WTC11 (cell line): ENCODE measurements around the gene HELZ. TPM values are rescaled to one million over a fixed set of nuclear protein-coding genes. Genes with fewer than 3 reads are reported as not detected.
"Not testable (repeated sequence)": the region's sequence is repeated elsewhere in the genome, so short reads cannot be mapped to it uniquely, and the experiment has no call there.

Experiments
- ATAC-seq: fragments of 200-7000 bp; cut with Tn5 transposase; 2 replicates; pipeline ENCODE4 v1.10.0; 2021; ENCODE audit warnings: mild to moderate bottlenecking, moderate library complexity
- CTCF ChIA-PET: fragments of 300-600 bp; sonication (Branson Sonifier 250); formaldehyde crosslinking; loops from one replicate; lab custom pipeline; 2021; ENCODE audit warnings: antibody characterized with exemption; lab: Charles Lee
- POLR2A ChIA-PET: fragments of 350-600 bp; sonication (Branson Sonifier 250); formaldehyde crosslinking; loops from one replicate; lab custom pipeline; 2021; ENCODE audit warnings: antibody characterized with exemption; lab: Charles Lee
- DNase-seq: peaks from one replicate; pipeline ENCODE4 v3.0.0; 2021; ENCODE audit warnings: low spot score
- H3K27ac Mint-ChIP-seq: 2 replicates; pipeline ENCODE4 v1.8.0; 2021; ENCODE audit warnings: mixed read lengths
- H3K27me3 Mint-ChIP-seq: 2 replicates; pipeline ENCODE4 v1.8.0; 2021; ENCODE audit warnings: low read depth, mild to moderate bottlenecking, moderate library complexity, mixed read lengths
- H3K36me3 Mint-ChIP-seq: 2 replicates; pipeline ENCODE4 v1.8.0; 2021; ENCODE audit warnings: mixed read lengths
- H3K4me1 Mint-ChIP-seq: 2 replicates; pipeline ENCODE4 v1.8.0; 2022; ENCODE audit warnings: mixed read lengths
- H3K4me3 Mint-ChIP-seq: 2 replicates; pipeline ENCODE4 v1.8.0; 2021; ENCODE audit warnings: mild to moderate bottlenecking, moderate library complexity, mixed read lengths
- H3K9me3 Mint-ChIP-seq: 2 replicates; pipeline ENCODE4 v1.8.0; 2021; ENCODE audit warnings: mixed read lengths
- AFF4 ChIP-seq: sonication (generic); formaldehyde crosslinking; IDR thresholded peaks from 2 replicates; pipeline ENCODE4 v1.8.1; 2023; ENCODE audit warnings: mild to moderate bottlenecking, missing genetic modification reagents, borderline replicate concordance
- CREM ChIP-seq: sonication (generic); formaldehyde crosslinking; IDR thresholded peaks from 2 replicates; pipeline ENCODE4 v1.8.1; 2022; ENCODE audit warnings: mild to moderate bottlenecking, missing genetic modification reagents, moderate library complexity
- ESRRA ChIP-seq: sonication (generic); formaldehyde crosslinking; IDR thresholded peaks from 2 replicates; pipeline ENCODE4 v1.8.1; 2022; ENCODE audit warnings: mild to moderate bottlenecking, missing genetic modification reagents, borderline replicate concordance
- FOXJ3 ChIP-seq: sonication (generic); formaldehyde crosslinking; IDR thresholded peaks from 2 replicates; pipeline ENCODE4 v1.9.0; 2021; ENCODE audit warnings: missing genetic modification reagents, mild to moderate bottlenecking, borderline replicate concordance
- HMGA2 ChIP-seq: fragments of 250-450 bp; sonication (Bioruptor Pico); IDR thresholded peaks from 2 replicates; pipeline ENCODE4 v1.4.0; 2021; ENCODE audit warnings: mild to moderate bottlenecking, moderate library complexity
- NFATC4 ChIP-seq: fragments of 250-450 bp; sonication (Bioruptor Pico); IDR thresholded peaks from 2 replicates; pipeline ENCODE4 v1.9.0; 2021; ENCODE audit warnings: mild to moderate bottlenecking
- NR3C1 ChIP-seq: sonication (generic); formaldehyde crosslinking; conservative IDR thresholded peaks from 2 replicates; pipeline ENCODE4 v1.8.1; 2023; ENCODE audit warnings: low read depth, mild to moderate bottlenecking, missing genetic modification reagents
- ZNF263 ChIP-seq: sonication (generic); formaldehyde crosslinking; IDR thresholded peaks from 2 replicates; pipeline ENCODE4 v1.8.1; 2022; ENCODE audit warnings: low read depth, mild to moderate bottlenecking, moderate library complexity, missing genetic modification reagents
- ZNF416 ChIP-seq: fragments of 250-450 bp; sonication (Bioruptor Pico); IDR thresholded peaks from 2 replicates; pipeline ENCODE4 v1.9.0; 2021; ENCODE audit warnings: mild to moderate bottlenecking, inconsistent platforms
- ZNF671 ChIP-seq: fragments of 250-450 bp; sonication (Bioruptor Pico); IDR thresholded peaks from 2 replicates; pipeline ENCODE4 v1.8.0; 2021; ENCODE audit warnings: mild to moderate bottlenecking
- total RNA-seq: library from RNA; stranded (reverse); gene quantifications from 3 replicates; pipeline ENCODE4 v1.2.3, GENCODE V29; 2021
- TF ChIP-seq, protein P1 (sequence below): sonication (generic); formaldehyde crosslinking; IDR thresholded peaks from 2 replicates; pipeline ENCODE4 v1.8.1; 2023; ENCODE audit warnings: mild to moderate bottlenecking, missing genetic modification reagents
- TF ChIP-seq, protein P2 (sequence below): fragments of 200-600 bp; IDR thresholded peaks from 2 replicates; pipeline ENCODE4 v1.8.0; 2022; ENCODE audit warnings: antibody characterized with exemption
- TF ChIP-seq, protein P3 (sequence below): sonication (generic); formaldehyde crosslinking; IDR thresholded peaks from 2 replicates; pipeline ENCODE4 v1.8.1; 2023; ENCODE audit warnings: mild to moderate bottlenecking, moderate library complexity, missing genetic modification reagents

HELZ gene
- total RNA-seq, 1 experiment from 2014 or later: 49.1 TPM

GRCh38 chr17:67289181-67289876, 44.3 kb upstream of the HELZ start:
- Mint-ChIP-seq H3K4me3 (no peak overlapping the region), H3K36me3 (no peaks in the 10 kb centered on the region), H3K27ac (no peak overlapping the region; the same call in 1 of the 2 replicates), H3K27me3 (no peaks in the 10 kb centered on the region; the same call in 1 of the 2 replicates), H3K9me3 (no peaks in the 10 kb centered on the region), H3K4me1 (peaks cover 13% of the 10 kb centered on the region)
- POLR2A ChIA-PET: interaction anchor here (0.6 kb wide), 1 partner anchor 274 kb away, joined by 3 read pairs; no protein-coding TSS in a partner anchor
- DNase-seq (no peak), ATAC-seq (no peak)
- CTCF ChIA-PET: interaction anchor here (0.7 to 2.0 kb wide), 5 partner anchors 9 to 273 kb away, joined by 3 to 8 read pairs (median 4); no protein-coding TSS in a partner anchor
- TF ChIP-seq NR3C1 (CRISPR knock-in tag): no peak
- TF ChIP-seq, protein P1, sequence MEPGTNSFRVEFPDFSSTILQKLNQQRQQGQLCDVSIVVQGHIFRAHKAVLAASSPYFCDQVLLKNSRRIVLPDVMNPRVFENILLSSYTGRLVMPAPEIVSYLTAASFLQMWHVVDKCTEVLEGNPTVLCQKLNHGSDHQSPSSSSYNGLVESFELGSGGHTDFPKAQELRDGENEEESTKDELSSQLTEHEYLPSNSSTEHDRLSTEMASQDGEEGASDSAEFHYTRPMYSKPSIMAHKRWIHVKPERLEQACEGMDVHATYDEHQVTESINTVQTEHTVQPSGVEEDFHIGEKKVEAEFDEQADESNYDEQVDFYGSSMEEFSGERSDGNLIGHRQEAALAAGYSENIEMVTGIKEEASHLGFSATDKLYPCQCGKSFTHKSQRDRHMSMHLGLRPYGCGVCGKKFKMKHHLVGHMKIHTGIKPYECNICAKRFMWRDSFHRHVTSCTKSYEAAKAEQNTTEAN (CRISPR knock-in tag): no peak

DNA sequence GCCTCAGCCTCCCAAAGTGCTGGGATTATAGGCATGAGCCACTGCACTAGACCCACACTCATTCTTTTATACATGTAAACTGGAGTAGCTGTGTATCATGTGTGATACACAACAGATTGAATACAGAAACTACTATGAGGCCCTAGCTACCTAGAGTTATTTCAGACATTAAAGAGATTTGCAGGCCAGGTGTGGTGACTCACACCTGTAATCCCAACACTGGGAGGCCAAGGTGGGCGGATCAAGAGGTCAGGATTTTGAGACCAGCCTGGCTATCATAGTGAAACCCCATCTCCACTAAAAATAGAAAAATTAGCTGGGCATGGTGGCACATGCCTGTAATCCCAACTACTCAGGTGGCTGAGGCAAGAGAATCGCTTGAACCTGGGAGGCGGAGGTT, 41.8 kb upstream of the HELZ start:
- H3K9me3 Mint-ChIP-seq, H3K27ac Mint-ChIP-seq, ATAC-seq, DNase-seq, H3K4me3 Mint-ChIP-seq, POLR2A ChIA-PET, H3K27me3 Mint-ChIP-seq, H3K36me3 Mint-ChIP-seq: not testable (repeated sequence)
- CTCF ChIA-PET: interaction anchor here (0.7 to 1.3 kb wide), 2 partner anchors 14 to 49 kb away, joined by 4 to 5 read pairs; no protein-coding TSS in a partner anchor
- H3K4me1 Mint-ChIP-seq: peaks cover 14% of the 10 kb centered on the region

GRCh38 chr17:67285360-67285759, 40.4 kb upstream of the HELZ start:
- CTCF ChIA-PET: interaction anchor here (0.8 kb wide), 1 partner anchor 12 kb away, joined by 3 read pairs; no protein-coding TSS in a partner anchor
- H3K27ac Mint-ChIP-seq: 0 out of 2 replicates have a peak overlapping the region, but pooled peaks have one; percentile 18
- no peak for ATAC-seq

More at GRCh38 chr17:67285360-67285759, 40.4 kb upstream of the HELZ start:
- DNase-seq: no peak
- Mint-ChIP-seq H3K4me1 (peaks cover 23% of the 10 kb centered on the region), H3K9me3 (no peaks in the 10 kb centered on the region), H3K4me3 (no peak overlapping the region), H3K36me3 (no peaks in the 10 kb centered on the region), H3K27me3 (no peaks in the 10 kb centered on the region)
- POLR2A ChIA-PET: no interaction called here
- TF ChIP-seq, protein P2, sequence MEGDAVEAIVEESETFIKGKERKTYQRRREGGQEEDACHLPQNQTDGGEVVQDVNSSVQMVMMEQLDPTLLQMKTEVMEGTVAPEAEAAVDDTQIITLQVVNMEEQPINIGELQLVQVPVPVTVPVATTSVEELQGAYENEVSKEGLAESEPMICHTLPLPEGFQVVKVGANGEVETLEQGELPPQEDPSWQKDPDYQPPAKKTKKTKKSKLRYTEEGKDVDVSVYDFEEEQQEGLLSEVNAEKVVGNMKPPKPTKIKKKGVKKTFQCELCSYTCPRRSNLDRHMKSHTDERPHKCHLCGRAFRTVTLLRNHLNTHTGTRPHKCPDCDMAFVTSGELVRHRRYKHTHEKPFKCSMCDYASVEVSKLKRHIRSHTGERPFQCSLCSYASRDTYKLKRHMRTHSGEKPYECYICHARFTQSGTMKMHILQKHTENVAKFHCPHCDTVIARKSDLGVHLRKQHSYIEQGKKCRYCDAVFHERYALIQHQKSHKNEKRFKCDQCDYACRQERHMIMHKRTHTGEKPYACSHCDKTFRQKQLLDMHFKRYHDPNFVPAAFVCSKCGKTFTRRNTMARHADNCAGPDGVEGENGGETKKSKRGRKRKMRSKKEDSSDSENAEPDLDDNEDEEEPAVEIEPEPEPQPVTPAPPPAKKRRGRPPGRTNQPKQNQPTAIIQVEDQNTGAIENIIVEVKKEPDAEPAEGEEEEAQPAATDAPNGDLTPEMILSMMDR: no peak
- no peak for TF ChIP-seq ZNF416 (CRISPR knock-in tag)
- TF ChIP-seq NFATC4 (CRISPR knock-in tag): no peak
- TF ChIP-seq AFF4 (CRISPR knock-in tag): no peak
- no peak for TF ChIP-seq FOXJ3 (CRISPR knock-in tag)
- no peak for TF ChIP-seq CREM (CRISPR knock-in tag)
- TF ChIP-seq HMGA2 (CRISPR knock-in tag): no peak
- no peak for TF ChIP-seq ZNF671
- TF ChIP-seq, protein P3, sequence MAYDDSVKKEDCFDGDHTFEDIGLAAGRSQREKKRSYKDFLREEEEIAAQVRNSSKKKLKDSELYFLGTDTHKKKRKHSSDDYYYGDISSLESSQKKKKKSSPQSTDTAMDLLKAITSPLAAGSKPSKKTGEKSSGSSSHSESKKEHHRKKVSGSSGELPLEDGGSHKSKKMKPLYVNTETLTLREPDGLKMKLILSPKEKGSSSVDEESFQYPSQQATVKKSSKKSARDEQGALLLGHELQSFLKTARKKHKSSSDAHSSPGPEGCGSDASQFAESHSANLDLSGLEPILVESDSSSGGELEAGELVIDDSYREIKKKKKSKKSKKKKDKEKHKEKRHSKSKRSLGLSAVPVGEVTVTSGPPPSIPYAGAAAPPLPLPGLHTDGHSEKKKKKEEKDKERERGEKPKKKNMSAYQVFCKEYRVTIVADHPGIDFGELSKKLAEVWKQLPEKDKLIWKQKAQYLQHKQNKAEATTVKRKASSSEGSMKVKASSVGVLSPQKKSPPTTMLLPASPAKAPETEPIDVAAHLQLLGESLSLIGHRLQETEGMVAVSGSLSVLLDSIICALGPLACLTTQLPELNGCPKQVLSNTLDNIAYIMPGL (CRISPR knock-in tag): no peak
- no peak for TF ChIP-seq ESRRA
- TF ChIP-seq ZNF263: no peak
